Measurements from ENCODE around the gene NOL7. TPM values are rescaled to one million over a fixed set of nuclear protein-coding genes. Genes with fewer than 3 reads are reported as not detected.

NOL7 gene
- total and polyA plus RNA-seq, 3 donors from 2014 or later, result 74.4 to 92.9 (median 87.6) TPM

DNA sequence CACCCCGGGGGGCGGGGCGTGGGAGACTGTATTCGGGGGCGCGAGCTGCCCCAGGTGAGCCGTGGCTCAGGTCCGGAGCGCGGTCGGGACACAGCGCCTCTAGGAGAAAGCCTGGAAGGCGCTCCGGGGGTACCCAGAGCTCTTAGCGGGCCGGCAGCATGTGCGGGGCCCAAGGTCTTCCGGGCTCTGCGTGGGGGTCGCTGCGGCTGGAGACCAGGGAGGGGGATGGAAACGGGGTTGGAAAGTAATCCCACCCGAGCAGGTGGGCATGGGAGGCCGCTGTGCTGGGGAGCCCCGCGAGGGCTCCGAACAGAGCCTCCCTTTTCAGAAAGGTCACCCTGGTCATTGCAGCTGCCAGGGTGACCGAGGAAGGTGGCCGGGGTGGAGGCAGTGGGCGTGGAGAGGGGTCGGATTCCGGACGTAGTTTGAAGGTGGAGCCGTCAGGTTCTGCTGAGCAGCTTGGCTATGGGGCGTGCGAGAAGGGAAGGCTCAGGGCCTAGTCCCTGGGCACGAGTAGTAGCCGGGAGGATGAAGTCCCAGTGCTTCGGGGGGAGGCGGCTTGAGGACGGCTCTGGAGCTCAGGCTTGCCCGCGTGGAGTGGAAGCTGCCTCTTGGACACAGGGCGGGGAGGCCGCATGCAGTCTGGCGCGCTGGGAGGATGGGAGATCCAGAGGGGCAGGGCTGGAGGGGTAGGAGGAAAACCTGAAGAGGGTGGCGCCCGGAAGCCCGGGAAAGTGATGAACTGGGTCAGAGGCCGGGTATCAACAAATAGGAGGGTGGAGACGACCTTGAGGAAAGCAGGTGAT lies 40.4 kb upstream of the NOL7 start, which contains the start of gene SIRT5:
Gene SIRT5 (plus strand): TSS at position 31 of the 806 bp plus-strand sequence. CDS start 9,510 bp downstream, outside the sequence.
- Histone ChIP-seq H3K4me3 (peak within 1 kb of the TSS; percentile 82 to 85), H3K9me3 (no peaks in the 10 kb centered on the region), H3K27me3 (no peaks in the 10 kb centered on the region), H3K27ac (peak within 1 kb of the TSS; percentile 92 to 95), H3K36me3 (ENCODE audit: low read depth, missing control alignments) (no peaks in the 10 kb centered on the region), H3K4me1 (peaks cover 9% of the 10 kb centered on the region)
- intact Hi-C loops (cut with DNase I; ENCODE audit: low total_unique reads), result no loop called here
- DNase-seq, result peak; percentile 86
- peak; percentile 1 for TF ChIP-seq POLR2A (IDR thresholded peaks at IDR 0.05)
- TF ChIP-seq, protein P1, sequence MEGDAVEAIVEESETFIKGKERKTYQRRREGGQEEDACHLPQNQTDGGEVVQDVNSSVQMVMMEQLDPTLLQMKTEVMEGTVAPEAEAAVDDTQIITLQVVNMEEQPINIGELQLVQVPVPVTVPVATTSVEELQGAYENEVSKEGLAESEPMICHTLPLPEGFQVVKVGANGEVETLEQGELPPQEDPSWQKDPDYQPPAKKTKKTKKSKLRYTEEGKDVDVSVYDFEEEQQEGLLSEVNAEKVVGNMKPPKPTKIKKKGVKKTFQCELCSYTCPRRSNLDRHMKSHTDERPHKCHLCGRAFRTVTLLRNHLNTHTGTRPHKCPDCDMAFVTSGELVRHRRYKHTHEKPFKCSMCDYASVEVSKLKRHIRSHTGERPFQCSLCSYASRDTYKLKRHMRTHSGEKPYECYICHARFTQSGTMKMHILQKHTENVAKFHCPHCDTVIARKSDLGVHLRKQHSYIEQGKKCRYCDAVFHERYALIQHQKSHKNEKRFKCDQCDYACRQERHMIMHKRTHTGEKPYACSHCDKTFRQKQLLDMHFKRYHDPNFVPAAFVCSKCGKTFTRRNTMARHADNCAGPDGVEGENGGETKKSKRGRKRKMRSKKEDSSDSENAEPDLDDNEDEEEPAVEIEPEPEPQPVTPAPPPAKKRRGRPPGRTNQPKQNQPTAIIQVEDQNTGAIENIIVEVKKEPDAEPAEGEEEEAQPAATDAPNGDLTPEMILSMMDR (IDR thresholded peaks at IDR 0.05), result peak in 1 of 3 experiments; percentile 58
- WGBS, 2 donors, result 0% methylated on average over 33 to 52 of the region's 52 CpGs

DNA sequence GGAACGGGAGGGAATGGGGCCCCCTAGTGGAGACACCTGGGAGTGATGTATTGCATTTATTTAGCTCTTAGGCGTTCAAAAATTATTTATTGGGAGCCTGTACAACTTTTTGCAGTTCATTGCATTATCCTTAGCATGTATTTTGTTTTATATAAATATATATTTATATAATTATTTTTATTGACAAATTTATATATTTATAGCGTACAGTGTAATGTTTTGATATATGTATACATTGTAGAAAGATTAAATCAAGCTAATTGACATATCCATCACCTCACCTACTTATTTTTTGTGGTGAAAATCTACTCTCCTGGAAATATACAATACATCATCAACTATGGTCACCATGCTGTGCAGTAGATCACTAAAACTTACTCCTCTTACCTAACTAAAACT lies 39.8 kb upstream of the NOL7 start:
- 20 to 24% methylated on average over 3 of the region's 3 CpGs for WGBS, 2 donors
- H3K4me3 ChIP-seq, result peak overlapping the region; percentile 82 to 85
- H3K36me3 ChIP-seq (ENCODE audit: low read depth, missing control alignments), result no peaks in the 10 kb centered on the region
- no peak for TF ChIP-seq POLR2A (IDR thresholded peaks at IDR 0.05)
- TF ChIP-seq, protein P1 (IDR thresholded peaks at IDR 0.05), result peak in 2 of 3 experiments; percentile 77 to 93
- H3K4me1 ChIP-seq, result peaks cover 9% of the 10 kb centered on the region
- no peak for DNase-seq
- H3K9me3 ChIP-seq, result no peaks in the 10 kb centered on the region
- peak overlapping the region; percentile 92 to 95 for H3K27ac ChIP-seq
- no peaks in the 10 kb centered on the region for H3K27me3 ChIP-seq
- intact Hi-C loops (cut with DNase I; ENCODE audit: low total_unique reads), result no loop called here

DNA sequence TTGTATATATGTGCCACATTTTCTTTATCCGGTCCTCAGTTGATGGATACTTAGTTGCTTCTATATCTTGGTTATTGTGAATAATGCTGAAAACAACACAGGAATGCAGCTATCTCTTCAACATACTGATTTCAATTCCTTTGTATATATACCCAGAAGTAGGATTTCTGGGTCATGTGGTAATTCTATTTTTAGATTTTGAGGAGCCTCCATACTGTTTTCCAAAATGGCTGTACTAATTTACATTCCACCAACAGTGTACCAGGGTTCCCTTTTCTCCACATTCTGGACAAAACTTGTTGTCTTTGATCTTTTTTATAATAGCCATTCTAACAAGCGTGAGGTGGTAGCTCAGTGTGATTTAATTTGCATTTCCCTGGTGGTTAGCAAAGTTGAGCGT lies 39.1 kb upstream of the NOL7 start:
- Histone ChIP-seq H3K36me3 (ENCODE audit: low read depth, missing control alignments) (no peaks in the 10 kb centered on the region), H3K27ac (no peak overlapping the region), H3K4me3 (no peak overlapping the region), H3K27me3 (no peaks in the 10 kb centered on the region), H3K9me3 (no peaks in the 10 kb centered on the region), H3K4me1 (peaks cover 9% of the 10 kb centered on the region)
- DNase-seq, result no peak
- intact Hi-C loops (cut with DNase I; ENCODE audit: low total_unique reads), result no loop called here
- 51 to 67% methylated on average over 3 of the region's 3 CpGs for WGBS, 2 donors
- TF ChIP-seq, protein P1 (IDR thresholded peaks at IDR 0.05), result no peak
- TF ChIP-seq POLR2A (IDR thresholded peaks at IDR 0.05), result no peak

DNA sequence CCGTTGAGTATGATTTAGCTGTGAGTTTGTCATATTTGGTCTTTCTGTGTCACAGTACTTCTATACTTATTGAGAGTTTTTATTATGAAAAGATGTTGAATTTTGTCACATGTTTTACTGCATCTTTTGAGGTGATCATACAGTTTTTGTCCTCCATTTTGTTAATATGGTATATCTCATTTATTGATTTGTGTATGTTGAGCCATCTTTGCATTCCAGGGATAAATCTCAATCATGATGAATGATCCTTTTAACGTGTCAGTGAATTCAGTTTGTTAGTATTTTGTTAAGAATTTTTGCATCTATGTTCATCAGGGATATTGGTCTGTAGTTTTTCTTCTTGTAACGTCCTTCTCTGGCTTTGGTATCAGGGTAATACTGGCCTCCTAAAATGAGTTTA lies 37.2 kb upstream of the NOL7 start:
- TF ChIP-seq POLR2A (IDR thresholded peaks at IDR 0.05), result no peak
- TF ChIP-seq, protein P1 (IDR thresholded peaks at IDR 0.05), result no peak
- Histone ChIP-seq H3K27ac (no peak overlapping the region), H3K4me3 (no peak overlapping the region), H3K36me3 (ENCODE audit: low read depth, missing control alignments) (no peaks in the 10 kb centered on the region), H3K9me3 (no peaks in the 10 kb centered on the region), H3K27me3 (no peaks in the 10 kb centered on the region), H3K4me1 (peaks cover 9% of the 10 kb centered on the region)
- intact Hi-C loops (cut with DNase I; ENCODE audit: low total_unique reads), result no loop called here
- no peak for DNase-seq
- 92% methylated on average over 3 of the region's 3 CpGs for WGBS, 2 donors
